Renal cortical epithelial cell (primary cell): ENCODE data around the gene PLET1. TPM values are rescaled to one million over a fixed set of nuclear protein-coding genes. Genes with fewer than 3 reads are reported as not detected.

Experiments used
- DNase-seq: peaks from one replicate; pipeline ENCODE4 v3.0.0-alpha.2; 2011; ENCODE audit warnings: low read depth
- total RNA-seq: library from RNA; depleted of rRNA; stranded (reverse); fragments of >200 nt; gene quantifications from 2 replicates; pipeline ENCODE4 v1.2.3, GENCODE V29; 2014

Gene PLET1, protein sequence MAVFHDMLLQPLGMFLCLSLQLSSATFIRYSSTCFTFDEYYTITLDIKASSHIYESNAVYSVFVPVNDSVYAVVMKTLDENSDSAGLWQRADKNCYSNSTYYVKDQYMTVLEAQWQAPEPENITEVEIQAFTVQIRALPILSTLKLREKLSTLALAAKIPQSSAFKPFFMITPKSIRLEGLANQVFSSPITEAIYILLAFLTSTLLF
- not detected in 2 replicates for total RNA-seq

- no peak for DNase-seq
Observed at GRCh38 chr11:112260490-112260889, at the start of gene PLET1. Gene PLET1 (minus strand): TSS chr11:112260860. CDS start chr11:112260589, 271 bp downstream.

DNA sequence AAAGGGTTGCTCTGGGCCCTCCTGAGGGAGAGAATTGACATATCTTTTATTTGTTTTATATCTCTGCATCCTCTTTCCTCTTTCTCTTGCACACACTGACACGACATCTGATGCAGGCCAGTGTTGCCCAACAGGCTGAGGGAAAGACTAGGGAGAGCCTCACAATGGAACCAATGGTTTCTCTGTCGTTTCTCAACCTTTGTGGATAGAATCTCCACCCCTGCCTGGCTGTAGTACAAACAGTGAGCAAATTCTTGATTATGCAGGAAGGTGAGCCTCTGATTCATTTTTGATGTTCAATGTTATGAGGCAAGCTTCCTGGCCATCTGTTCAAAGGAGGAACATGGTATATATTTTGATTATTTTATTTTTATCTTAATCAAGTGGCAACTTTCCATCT, 49.8 kb upstream of the PLET1 start:
- peak; percentile 57 for DNase-seq

DNA sequence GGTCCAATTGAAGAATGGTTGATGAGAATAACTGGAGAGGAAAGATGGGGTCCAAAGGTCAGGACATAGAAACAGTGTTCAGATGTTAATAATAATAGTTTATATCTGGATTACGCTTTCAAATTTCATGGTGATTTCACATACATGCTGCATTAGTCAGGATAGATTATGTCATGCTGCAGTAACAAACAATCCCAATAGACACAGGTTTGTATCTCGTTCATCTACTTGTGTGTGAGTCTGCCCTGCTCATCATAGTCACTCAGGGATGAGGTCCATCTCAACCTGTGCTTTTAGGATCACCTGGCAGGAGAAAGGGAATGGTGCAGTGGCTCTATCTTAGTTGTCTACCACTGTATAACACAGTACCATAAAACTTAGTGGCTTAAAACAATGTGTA, 48.0 kb upstream of the PLET1 start:
- no peak for DNase-seq

DNA sequence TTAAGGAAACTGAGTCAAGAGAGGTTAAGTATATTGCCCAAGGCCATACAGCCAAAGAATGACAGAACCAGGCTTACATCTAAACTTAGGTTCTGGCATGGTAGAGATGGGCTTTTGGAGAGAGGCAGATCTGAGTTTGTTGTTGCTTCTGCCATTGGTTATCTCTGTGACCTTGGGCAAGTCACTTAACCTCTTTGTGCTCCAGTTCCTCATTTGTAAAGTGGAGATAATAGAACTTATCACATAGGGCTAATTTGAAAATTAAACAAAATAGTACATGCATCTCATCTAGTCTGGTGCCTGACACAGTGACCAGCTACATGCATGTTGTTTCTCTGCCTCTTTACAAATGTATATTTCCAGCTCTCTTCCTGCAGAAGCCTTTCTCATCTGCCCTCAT, 47.0 kb upstream of the PLET1 start:
- DNase-seq = no peak

DNA sequence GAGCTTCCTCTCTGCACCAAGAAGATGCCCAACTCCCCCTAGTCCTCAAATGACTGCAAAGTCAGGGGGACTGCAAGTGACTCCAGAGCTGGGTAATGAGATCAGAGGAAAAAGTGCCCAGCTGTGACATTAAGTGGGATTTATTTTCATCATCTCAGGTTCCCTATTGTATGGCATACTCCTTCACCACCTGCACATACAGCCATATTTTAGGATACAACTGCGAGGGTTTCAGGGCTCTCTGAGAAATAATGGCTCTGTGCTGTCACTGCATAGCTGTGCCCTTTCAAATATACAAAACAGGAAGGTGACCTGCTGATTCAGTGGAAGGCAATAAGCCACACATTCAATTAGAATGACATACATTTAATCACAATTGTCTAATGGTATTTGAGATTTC, 45.6 kb upstream of the PLET1 start:
- DNase-seq = no peak

DNA sequence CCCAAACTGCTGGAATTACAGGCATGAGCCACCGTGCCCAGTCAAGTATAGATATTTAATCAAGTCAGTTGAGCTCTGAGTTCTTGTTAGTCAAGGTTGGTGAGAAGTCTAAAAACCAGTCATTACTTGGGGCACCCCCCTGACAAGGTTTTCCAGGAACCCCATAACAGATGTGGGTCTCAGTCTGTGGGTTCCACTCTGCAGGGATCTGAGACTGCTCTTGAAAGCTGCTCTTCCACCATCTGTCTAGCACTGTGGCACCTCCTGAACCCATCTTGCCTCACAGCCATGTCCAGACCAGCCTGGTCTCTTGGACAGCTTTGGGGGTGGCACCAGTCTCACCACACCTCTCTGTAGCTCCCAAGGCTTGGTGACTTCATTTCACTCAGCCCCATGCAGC, 44.3 kb upstream of the PLET1 start:
- DNase-seq = no peak

DNA sequence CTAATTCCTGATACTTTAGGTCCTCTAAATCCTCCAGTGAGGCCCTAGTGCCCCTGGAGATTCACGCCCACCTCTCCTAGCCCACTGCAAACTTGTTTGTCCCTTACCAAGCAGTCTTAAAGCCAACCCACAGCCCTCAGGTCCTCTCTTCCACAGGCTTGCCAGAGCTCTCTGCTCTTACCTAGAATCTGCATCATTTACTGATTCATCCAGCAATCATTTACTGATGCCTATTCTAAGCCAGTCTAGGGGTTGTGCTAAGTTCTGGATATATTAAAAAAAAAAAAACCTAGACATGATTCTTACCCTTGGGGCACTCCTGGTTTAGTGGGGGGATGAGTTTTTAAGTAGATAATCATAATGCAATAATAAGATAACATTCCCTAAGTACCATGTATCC, 43.0 kb upstream of the PLET1 start:
- peak; percentile 79 for DNase-seq

- peak; percentile 36 for DNase-seq
Observed at GRCh38 chr11:112302226-112302868, 41.7 kb upstream of the PLET1 start.

GRCh38 chr11:112300094-112300786, 39.6 kb upstream of the PLET1 start:
- DNase-seq = no peak

DNA sequence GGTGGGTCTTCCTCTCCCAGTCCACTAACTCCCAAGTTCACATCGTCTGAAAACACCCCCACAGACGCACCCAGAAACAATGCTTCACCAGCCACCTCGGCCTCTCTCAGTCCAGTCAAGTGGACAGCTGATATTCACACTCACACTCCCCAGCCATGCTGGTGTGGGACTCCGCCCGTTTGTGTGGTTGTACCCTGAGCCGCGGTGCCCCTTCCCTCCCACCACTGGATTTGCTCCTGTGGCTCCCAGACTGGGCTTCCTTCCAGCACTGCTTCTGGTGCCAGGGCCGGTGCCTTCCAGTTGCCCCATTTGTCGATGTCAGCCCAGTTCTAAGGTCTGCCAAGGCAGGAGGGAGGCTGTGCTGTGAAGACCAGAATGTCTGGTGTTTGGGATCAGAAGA, 37.9 kb upstream of the PLET1 start:
- peak; percentile 42 for DNase-seq

- no peak for DNase-seq
Observed at GRCh38 chr11:112297248-112297866, 36.7 kb upstream of the PLET1 start.

DNA sequence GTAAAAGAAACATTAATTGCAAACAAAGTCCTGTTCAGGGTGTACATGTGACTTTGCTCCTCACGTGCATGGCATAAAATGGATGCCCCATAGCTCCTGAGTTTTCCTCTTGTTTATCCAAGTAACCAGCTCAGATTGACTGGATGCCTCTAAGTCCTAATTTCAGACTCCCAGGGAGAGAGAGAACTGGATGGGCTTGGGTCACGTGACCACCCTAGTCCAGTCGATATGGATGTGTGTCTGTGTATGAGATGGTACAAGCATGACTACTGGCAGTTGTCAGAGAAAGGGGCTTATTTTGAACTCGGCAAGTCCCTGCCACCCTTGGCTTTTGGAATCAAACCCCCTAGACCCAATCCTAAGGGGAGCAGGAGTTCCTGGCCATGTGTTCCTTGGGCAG, 35.4 kb upstream of the PLET1 start:
- no peak for DNase-seq

DNA sequence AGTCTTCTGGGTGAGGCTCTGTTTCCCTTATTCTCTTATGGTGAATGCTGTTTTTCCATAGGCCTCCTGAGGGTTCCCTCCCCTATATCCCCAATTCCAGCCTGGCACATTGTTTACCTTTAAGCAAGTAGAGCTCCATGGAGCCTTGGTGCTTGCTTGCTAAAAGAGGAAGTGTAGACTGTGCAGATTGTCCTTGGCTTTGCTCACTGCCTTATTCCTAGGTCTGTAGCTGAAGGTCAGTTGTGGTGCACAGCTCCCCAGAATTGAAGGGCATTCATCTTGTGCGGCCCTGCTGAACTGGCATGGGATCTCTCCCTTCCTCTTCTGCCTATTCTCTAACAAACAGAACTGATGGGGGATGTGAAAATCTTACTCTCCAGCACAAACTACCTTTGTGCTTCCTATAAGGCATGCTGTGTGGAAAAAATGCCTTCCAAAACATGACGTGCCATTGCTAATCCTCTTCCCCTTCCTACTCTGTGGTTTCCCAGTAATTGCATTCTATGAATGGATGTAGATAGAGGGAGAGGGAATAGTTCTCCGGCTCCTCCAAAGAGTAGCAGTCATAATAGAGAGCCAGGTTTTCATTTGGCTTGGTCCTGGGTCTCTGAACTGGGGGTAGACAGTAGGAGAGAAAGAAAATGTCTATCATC, 34.2 kb upstream of the PLET1 start:
- DNase-seq = no peak

DNA sequence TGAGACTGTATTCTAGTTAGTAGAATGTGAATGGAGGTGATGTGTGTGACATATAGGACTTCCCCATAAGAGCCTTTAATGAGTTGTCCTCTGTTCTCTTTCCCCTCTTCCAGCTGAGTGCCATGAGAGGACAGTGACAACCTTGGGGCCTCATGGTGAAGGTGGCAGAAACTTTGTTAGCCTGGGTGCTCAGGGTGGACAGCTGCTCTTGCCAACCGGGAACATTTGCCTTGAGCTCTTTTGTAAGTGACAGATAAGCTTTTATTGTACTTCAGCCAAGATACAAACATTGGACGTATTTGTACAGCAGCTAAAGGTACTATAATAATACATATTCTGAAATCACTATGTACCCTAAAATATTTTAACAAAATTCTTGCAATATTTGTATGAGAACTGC, 33.0 kb upstream of the PLET1 start:
- no peak for DNase-seq

DNA sequence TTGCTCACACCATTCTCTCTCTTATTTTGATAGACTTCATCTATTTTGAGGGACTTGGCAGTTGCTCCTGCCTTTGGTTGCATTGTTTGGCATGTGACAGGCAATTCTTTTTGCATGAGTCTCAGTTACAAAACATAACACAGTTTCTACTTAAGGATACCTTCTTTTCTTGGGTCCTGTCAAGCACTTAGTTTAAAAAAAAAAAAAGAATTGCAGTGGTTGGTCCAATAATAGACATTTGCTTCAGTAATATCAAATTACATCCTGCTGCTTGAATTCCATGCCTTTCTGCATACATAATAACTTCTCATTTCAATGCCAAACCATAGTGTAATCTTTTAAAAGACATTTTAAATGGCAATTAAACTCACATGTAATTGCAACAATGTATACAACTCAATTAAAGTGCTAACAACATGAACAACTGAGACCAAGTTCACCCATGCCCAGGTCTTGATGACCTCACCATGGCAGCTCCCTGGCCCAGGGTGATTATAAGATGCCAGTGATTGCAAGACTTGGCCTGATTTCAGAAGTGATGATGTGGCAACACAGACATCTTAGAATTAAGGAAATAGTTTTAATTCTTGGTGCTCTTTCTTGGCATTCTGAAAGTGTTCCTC, 32.2 kb upstream of the PLET1 start:
- DNase-seq = peak; percentile 94

DNA sequence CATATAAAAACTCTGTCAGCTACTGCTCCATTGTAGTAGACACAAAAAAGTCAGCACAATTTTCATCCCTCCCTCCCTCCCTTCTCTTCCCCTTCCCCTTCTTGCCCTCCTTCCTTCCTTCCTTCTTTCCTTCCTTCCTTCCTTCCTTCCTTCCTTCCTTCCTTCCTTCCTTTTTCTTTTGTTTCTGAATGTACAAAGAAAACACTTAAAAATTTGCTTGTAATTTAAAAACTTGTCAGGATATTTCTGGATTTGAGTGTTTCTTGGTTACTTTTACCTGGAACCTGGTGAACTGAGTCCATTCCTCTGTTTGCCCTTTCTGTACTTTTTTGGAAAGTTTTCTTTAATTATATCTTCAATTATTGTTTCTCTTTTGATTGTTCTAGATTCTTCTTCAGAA, 31.5 kb upstream of the PLET1 start:
- DNase-seq = no peak

DNA sequence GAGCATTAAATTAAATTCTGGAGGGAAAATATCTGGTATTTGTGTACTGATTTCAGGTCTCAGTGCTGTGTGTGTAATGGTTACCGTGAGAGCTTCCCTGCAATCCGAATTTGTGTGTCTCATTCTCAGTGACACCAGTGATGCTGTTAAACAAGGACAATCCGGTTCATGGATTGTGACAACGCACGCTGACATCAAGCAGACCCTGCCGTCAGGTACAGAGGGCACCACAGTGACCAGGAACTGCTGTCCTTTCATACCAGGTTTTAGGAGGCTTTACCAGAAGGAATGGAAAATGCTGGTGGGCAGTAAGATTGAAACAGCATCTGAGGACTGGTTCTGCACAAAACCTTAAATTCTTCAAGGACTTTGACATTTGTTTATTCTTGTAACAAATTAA, 30.5 kb upstream of the PLET1 start:
- no peak for DNase-seq

DNA sequence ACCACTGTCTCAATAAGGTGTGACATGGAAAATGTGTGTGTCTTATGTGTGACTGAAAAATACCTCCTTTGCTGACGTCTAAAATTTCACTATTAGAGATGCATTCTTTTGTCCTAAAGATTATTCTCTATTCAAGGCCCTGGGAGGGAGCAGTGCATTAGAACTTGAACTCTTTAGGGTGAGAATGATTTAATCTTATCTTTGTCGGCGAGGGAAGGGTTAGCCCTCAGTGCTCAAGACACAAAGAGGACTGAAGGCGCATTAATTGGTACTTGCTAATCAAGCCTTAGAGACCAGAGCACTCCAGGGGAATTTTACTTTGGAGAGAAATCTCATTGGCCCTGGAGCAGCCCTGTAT, 29.8 kb upstream of the PLET1 start:
- no peak for DNase-seq

- DNase-seq = no peak
Observed at GRCh38 chr11:112289588-112290492, 29.2 kb upstream of the PLET1 start.

- DNase-seq = no peak
Observed at GRCh38 chr11:112288021-112288420, 27.4 kb upstream of the PLET1 start.

DNA sequence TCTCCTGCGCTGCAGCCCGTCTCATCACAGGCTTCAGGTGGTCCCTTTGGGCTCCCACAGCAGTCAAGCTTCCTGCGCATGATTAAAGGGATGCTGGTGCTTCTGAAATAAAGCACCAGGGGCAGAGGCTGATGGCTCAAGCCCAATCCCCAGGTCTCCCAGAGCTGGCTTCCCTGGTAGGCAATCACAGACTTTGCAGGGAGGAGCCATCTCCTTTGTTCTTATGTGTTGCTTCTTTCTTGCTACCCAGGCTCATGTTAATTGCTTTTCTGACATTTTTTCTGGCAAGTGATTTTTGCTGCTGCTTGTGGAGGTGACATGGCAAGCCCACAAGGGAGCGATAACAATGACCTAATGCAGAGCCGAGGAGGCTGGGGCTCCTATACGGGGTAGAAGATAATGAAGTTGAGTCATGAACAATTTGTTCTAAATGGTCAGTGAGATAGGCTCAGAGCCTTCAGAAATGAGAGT, 25.2 kb upstream of the PLET1 start:
- no peak for DNase-seq
